ENCODE measurements around the gene APOBEC3B. TPM values are rescaled to one million over a fixed set of nuclear protein-coding genes. Genes with fewer than 3 reads are reported as not detected.

The APOBEC3B gene
- total RNA-seq: 1 to 10 TPM in 4 of 7 donors, under 1 TPM in 2, not detected in 1; 0.43 to 1.9 (median 1.4) TPM
- under 1 TPM; 0.70 to 0.98 TPM for polyA plus RNA-seq
- long read RNA-seq, donor 1, partial matches to known transcripts: 0 of 3 reads
- long read RNA-seq, donor 1, other reads (novel, unspliced or antisense): 0 of 3 reads
- long read RNA-seq, donor 2, partial matches to known transcripts: 0 of 1 reads
- long read RNA-seq, donor 2, other reads (novel, unspliced or antisense): 0 of 1 reads
- long read RNA-seq, donor 3, partial matches to known transcripts: 0 of 3 reads
- long read RNA-seq, donor 3, other reads (novel, unspliced or antisense): 0 of 3 reads

- no peak for TF ChIP-seq EP300 (IDR thresholded peaks at IDR 0.05)
- no peak for TF ChIP-seq POLR2A (IDR thresholded peaks at IDR 0.05)
- WGBS, 3 donors: 8% methylated on average over 15 to 16 of the region's 16 CpGs; no CpG with 5 or more reads in 1 of the 3 donors
- no peaks in the 10 kb centered on the region for H3K36me3 ChIP-seq
- peak within 1 kb of the TSS; percentile 43 for H3K4me3 ChIP-seq
- DNase-seq: peak; percentile 74 to 90 (median 87)
- intact Hi-C loops (cut with DNase I): loop anchor here in 1 of 4 donors (10.0 kb wide), 1 partner anchor 217 kb away; no protein-coding TSS in a partner anchor
- H3K27me3 ChIP-seq: no peaks in the 10 kb centered on the region
- no peaks in the 10 kb centered on the region for H3K9me3 ChIP-seq
- H3K27ac ChIP-seq: peak within 1 kb of the TSS in 1 of 2 donors; percentile 52
- peaks cover 4% of the 10 kb centered on the region for H3K4me1 ChIP-seq (ENCODE audit: insufficient read depth)
These were observed at the start of gene APOBEC3B for GRCh38 chr22:38981992-38982927. Gene APOBEC3B (plus strand): TSS chr22:38982347. CDS start chr22:38982454, 107 bp downstream.

DNA sequence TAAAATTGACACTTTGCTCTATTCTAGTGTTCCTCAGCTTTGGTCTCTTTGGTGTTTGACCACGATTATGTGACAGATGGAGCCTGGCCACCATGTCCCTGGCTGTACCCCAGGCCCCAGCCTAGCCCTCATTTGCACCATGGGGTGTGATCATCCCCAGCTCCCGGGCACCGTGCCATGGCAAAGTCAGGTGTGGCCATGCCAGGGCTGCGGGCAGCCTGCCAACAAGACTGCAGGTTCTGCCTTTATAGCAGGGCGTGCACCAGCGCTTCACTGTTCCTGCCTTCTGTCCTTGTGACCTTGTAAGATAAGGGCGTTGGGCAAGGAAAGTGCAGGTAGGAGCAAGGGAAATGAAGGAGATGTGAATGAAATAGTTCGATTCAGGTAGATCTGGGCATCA, 47.1 kb upstream of the APOBEC3B start:
- Histone ChIP-seq H3K4me3 (no peak overlapping the region), H3K27ac (no peak overlapping the region), H3K4me1 (ENCODE audit: insufficient read depth) (no peaks in the 10 kb centered on the region), H3K27me3 (no peaks in the 10 kb centered on the region), H3K9me3 (no peaks in the 10 kb centered on the region), H3K36me3 (no peaks in the 10 kb centered on the region)
- 69 to 83% (median 73%) methylated on average over 8 of the region's 8 CpGs for WGBS, 3 donors
- intact Hi-C loops (cut with DNase I): loop anchor here in 1 of 4 donors (5.0 kb wide), 1 partner anchor 53 kb away; no protein-coding TSS in a partner anchor
- peak in 1 of 5 donors; percentile 46 for DNase-seq
- TF ChIP-seq POLR2A (IDR thresholded peaks at IDR 0.05): no peak
- no peak for TF ChIP-seq CTCF (IDR thresholded peaks at IDR 0.05)
- TF ChIP-seq EP300 (IDR thresholded peaks at IDR 0.05): no peak

- Histone ChIP-seq H3K4me3 (no peak overlapping the region), H3K9me3 (no peaks in the 10 kb centered on the region), H3K27me3 (no peaks in the 10 kb centered on the region), H3K4me1 (ENCODE audit: insufficient read depth) (no peaks in the 10 kb centered on the region), H3K27ac (no peak overlapping the region), H3K36me3 (no peaks in the 10 kb centered on the region)
- intact Hi-C loops (cut with DNase I): loop anchor here in 1 of 4 donors (5.0 kb wide), 1 partner anchor 53 kb away; no protein-coding TSS in a partner anchor
- DNase-seq: peak in 1 of 5 donors; percentile 14
- no peak for TF ChIP-seq CTCF (IDR thresholded peaks at IDR 0.05)
- no peak for TF ChIP-seq POLR2A (IDR thresholded peaks at IDR 0.05)
- TF ChIP-seq EP300 (IDR thresholded peaks at IDR 0.05): no peak
- WGBS, 3 donors: 91 to 96% (median 94%) methylated on average over 13 of the region's 13 CpGs
These were observed 46.5 kb upstream of the APOBEC3B start for GRCh38 chr22:38935616-38936015.

DNA sequence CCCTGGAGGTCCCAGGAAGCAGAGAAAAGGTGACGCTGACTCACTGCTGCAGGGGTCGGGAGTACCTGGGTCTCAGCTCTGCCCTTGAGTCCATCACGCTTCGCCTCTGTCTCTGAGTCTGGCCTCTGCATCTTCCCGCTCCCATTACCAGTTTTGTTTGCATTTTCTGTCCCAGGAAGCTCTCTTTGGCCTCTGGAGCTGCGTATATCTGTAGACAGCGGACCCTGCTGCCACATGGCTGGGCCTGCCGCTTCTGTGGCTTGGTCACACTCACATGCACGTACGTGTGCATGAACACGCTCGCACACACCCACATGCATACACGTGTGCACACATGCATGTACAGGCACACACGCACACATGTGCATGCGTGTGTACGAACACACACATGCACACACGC, 45.6 kb upstream of the APOBEC3B start:
- Histone ChIP-seq H3K27ac (no peak overlapping the region), H3K4me1 (ENCODE audit: insufficient read depth) (no peaks in the 10 kb centered on the region), H3K4me3 (no peak overlapping the region), H3K36me3 (no peaks in the 10 kb centered on the region), H3K9me3 (no peaks in the 10 kb centered on the region), H3K27me3 (no peaks in the 10 kb centered on the region)
- intact Hi-C loops (cut with DNase I): loop anchor here in 1 of 4 donors (5.0 kb wide), 1 partner anchor 54 kb away; no protein-coding TSS in a partner anchor
- 72 to 91% (median 79%) methylated on average over 17 of the region's 17 CpGs for whole genome bisulfite sequencing, 3 donors
- TF ChIP-seq POLR2A (IDR thresholded peaks at IDR 0.05): no peak
- peak in 1 of 5 donors; percentile 12 for DNase-seq

- TF ChIP-seq POLR2A (IDR thresholded peaks at IDR 0.05) (no peak), CTCF (IDR thresholded peaks at IDR 0.05) (no peak), EP300 (IDR thresholded peaks at IDR 0.05) (no peak)
- WGBS, 3 donors: 89 to 95% (median 91%) methylated on average over 4 of the region's 4 CpGs
These were observed 45.1 kb upstream of the APOBEC3B start for GRCh38 chr22:38937036-38937435.

More at GRCh38 chr22:38937036-38937435, 45.1 kb upstream of the APOBEC3B start:
- H3K36me3 ChIP-seq: no peaks in the 10 kb centered on the region
- no peaks in the 10 kb centered on the region for H3K9me3 ChIP-seq
- H3K27ac ChIP-seq: no peak overlapping the region
- no peaks in the 10 kb centered on the region for H3K27me3 ChIP-seq
- DNase-seq: no peak
- no peak overlapping the region for H3K4me3 ChIP-seq
- no peaks in the 10 kb centered on the region for H3K4me1 ChIP-seq (ENCODE audit: insufficient read depth)
- intact Hi-C loops (cut with DNase I): loop anchor here in 1 of 4 donors (5.0 kb wide), 1 partner anchor 55 kb away; no protein-coding TSS in a partner anchor
